Sciatic nerve (tissue), 2 donors: ENCODE data around the gene GGCX. TPM values are rescaled to one million over a fixed set of nuclear protein-coding genes. Genes with fewer than 3 reads are reported as not detected.
"Not testable (repeated sequence)": the region's sequence is repeated elsewhere in the genome, so short reads cannot be mapped to it uniquely, and the experiment has no call there.

ENCODE experiments used
- ATAC-seq: fragments of 200-7000 bp; cut with Tn5 transposase; one replicate; pipeline ENCODE4 v1.9.1; 2020; ENCODE audit warnings: mild to moderate bottlenecking, moderate library complexity
- DNase-seq: peaks from one replicate; pipeline ENCODE4 v3.0.0-alpha.2; 2020; ENCODE audit warnings: low spot score
- intact Hi-C: fragments of 100-400 bp; cut with DNase I; formaldehyde crosslinking; loops from one replicate; pipeline ENCODE4 v1.14.2; 2022
- total RNA-seq: library from RNA; stranded (reverse); fragmentation: NEBNext Ultra II Directional; extraction: Animal tissue kit (Norgen Biotek cat#: 25700); gene quantifications from one replicate; pipeline ENCODE4 v1.2.1, GENCODE V29; 2021
- donor health status: DM: no; HTN: no; CAD: no.
- donor health status: DM: no; HTN: no; CAD: no.

Gene GGCX
- total RNA-seq, 1 donor from 2014 or later = 36.6 TPM

DNA sequence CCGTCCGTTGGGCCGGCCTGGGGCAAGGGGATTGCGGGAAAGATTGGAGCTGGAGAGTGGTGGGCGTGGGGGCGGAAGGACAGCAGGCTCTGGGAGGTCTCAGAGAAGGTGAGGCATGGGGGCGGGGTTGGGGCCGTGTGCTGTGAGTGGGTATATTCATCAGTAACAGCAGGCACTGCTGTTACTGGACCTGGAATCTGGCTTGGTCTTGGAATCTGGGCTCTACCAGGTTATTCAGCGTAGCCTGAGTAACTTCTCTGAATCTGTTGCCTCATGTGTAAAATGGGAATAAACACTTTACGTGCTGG, 34.7 kb upstream of the GGCX start:
- intact Hi-C loops = no loop called here
- ATAC-seq (peak; percentile 1), DNase-seq (no peak)

DNA sequence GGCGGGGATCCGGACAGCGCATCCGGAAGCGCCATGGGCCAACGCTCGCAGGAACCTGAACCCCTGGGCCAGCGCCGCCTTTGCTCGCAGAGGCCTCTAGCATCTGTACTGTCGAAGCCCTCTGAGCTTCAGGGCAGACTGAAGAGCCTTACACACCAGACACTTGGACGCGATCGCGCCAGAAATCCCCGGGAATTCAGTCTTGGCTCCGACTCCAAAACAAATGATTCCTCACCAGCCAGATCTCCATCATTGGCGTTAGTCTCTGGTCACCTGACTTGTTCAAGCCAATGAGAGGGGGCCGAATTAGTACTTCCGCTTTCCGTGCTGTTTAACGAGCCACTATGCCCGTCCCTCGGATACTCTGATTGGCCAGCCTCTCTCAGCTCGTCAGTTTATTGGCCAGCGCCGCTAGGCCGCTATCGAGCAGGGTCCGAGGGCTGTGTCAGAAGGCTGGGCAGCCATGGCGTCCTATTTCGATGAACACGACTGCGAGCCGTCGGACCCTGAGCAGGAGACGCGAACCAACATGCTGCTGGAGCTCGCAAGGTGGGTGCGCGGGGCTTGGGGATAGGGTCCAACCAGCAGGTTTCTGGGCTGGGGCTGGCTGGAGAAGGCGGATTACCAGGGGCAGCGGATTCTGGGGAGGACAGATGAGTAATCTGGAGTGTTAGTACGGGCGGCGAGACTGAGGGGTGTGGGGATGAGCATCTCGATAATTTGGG, 34.2 kb upstream of the GGCX start, which contains the start of gene RNF181:
TSS of gene RNF181 (plus strand) at position 445 of the 725 bp plus-strand sequence. CDS start at position 464, 19 bp downstream.
- DNase-seq (peak; percentile 95), ATAC-seq (peak; percentile 98)
- intact Hi-C loops = no loop called here

DNA sequence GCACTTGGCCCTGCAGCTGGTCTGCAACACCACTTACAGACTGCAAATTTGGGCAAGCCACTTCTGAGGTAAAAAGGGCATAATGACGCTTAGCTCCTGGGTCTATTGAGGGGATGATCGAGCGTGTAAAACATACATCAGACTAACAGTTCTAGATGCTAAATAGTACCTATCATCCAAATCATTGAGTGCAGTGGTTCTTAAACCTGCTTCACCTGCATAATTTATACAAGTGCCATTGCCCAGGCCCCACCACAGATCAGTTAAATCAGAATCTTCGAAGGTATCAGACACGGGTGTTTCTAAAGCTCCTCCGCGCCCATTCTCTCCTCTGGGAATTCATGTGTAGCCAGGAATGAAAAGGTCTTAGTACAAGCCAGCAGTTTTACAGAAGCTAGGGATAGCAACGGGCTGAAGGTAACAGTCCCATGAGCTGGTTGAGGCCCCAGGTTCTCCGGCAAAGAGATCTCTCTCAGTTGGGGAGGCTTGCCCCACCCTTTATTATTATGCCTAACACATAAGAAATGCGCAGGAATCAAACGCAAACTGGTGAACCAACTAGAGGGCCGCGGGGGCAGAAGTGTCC, 33.5 kb upstream of the GGCX start:
- DNase-seq = no peak
- ATAC-seq = no peak
- intact Hi-C loops = no loop called here

DNA sequence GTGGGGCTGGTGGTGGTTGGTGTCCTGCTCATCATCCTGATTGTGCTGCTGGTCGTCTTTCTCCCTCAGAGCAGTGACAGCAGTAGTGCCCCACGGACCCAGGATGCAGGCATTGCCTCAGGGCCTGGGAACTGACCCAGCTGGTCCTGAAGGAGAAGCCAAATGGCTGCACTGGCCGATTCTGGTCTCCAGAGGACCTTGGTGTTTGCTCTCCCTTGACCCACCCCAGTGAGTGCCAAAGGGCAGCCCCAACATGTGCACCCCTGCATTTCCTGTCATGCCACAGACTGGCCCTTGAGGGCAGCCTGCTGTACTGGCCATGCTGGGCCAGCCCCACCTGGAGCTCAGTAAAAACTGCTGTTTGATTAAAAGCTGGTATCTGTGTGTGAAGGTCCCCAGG, 31.7 kb upstream of the GGCX start:
- ATAC-seq (no peak), DNase-seq (no peak)
- intact Hi-C loops = no loop called here

- intact Hi-C loops, ATAC-seq, DNase-seq: not testable (repeated sequence)
These were observed 31.0 kb upstream of the GGCX start for GRCh38 chr2:85592299-85592698.

- ATAC-seq = no peak
- intact Hi-C loops = no loop called here
- no peak for DNase-seq
These were observed 30.3 kb upstream of the GGCX start for GRCh38 chr2:85591563-85591962.

- intact Hi-C loops = no loop called here
- ATAC-seq (no peak), DNase-seq (no peak)
These were observed 29.7 kb upstream of the GGCX start for GRCh38 chr2:85590950-85591349.

GRCh38 chr2:85589982-85590791, 28.9 kb upstream of the GGCX start:
- ATAC-seq (peak; percentile 64), DNase-seq (no peak)
- intact Hi-C loops = no loop called here

- DNase-seq (no peak), ATAC-seq (no peak)
- intact Hi-C loops = no loop called here
These were observed 27.9 kb upstream of the GGCX start for GRCh38 chr2:85589181-85589580.

DNA sequence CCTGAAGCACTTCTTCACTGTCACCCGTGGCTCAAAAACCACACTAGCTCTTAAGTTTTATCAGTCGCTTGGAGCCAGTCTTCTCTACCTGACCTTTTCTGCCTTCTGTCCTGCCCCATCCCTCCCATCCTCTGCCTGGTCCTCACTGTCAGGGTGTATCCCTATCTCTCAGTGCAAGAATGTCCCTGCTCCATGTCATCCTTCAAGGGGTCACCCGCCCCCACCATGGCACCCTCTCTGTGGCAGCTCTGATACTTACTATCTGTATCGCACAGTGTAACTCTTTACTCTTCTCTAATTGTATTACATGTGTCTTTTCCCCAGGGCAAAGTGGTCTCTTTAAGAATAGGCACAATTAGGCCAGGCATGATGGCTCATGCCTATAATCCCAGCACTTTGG, 27.4 kb upstream of the GGCX start:
- ATAC-seq (no peak), DNase-seq (no peak)
- intact Hi-C loops = no loop called here

DNA sequence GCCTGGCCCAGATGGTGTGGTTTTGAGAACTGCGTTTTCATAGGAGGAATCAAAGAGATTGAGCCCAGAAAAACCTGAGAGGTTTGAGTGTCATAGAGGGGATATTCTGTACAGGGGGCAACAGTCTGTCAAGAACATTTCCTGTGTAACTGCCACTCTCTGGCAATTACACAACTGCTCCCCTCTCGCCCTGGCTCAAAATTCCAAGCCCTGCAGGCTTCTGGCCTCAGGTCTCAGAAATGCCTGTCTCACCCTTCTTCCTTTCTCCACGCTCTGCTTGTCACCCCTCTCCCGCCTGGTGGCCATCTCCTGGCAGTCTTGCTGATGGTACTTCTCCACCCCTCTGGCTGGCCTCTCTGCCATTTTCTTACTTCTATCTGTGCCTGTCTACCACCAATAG, 26.9 kb upstream of the GGCX start:
- no peak for ATAC-seq
- intact Hi-C loops = no loop called here
- DNase-seq = no peak

DNA sequence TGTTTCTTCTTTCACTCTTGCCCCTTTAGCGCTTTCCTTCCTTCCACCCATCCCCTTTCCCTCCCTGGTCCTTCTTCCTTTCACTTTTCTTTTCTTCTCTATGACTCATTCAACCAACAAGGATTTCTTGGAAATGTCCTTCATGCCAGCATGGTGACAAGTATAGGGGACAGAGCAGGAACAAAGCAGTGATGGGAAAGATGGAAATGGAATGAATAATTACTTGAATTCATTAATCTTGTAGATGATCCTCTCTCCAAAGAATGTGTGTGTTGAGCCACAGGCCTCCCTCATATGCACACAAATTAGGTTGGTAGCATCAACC, 24.4 kb upstream of the GGCX start:
- intact Hi-C loops = no loop called here
- DNase-seq (no peak), ATAC-seq (peak; percentile 11)

- intact Hi-C loops = no loop called here
- no peak for DNase-seq
- ATAC-seq = peak; percentile 33
These were observed 23.8 kb upstream of the GGCX start for GRCh38 chr2:85584857-85585780.

DNA sequence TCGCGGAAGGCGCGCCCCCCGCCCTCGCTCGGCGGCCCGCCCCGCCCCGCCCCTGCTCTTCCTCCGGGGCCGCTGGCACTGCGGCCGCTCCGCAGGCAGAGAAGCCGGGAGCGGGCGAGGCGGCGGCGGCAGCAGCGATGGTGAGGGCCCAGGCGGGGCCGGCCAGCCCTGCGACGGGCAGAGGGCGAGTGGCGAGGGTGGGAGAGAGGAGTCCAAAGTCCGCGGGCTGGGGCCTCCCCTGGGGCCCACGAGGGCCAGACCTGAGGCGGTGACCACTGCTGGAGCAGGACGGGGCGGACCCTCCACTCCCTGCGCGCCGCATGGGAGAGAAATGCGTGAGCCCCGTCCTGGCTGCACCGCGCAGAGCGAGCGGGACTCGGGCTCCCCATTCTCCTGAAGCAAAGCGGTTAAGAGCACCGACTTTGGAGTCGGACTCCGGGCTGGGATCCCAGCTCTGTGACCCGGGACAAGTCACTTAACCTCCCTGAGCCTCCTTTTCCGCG, 23.1 kb upstream of the GGCX start, which contains the start of gene VAMP5:
TSS of gene VAMP5 (plus strand) at position 78 of the 503 bp plus-strand sequence. CDS start at position 138, 60 bp downstream.
- intact Hi-C loops = no loop called here
- ATAC-seq = peak; percentile 58
- peak; percentile 71 for DNase-seq

GRCh38 chr2:85583667-85584353, 22.5 kb upstream of the GGCX start:
- intact Hi-C loops = no loop called here

GRCh38 chr2:85582492-85582891, 21.2 kb upstream of the GGCX start:
- intact Hi-C loops = no loop called here
- DNase-seq (no peak), ATAC-seq (no peak)

More at GRCh38 chr2:85583667-85584353, 22.5 kb upstream of the GGCX start:
- DNase-seq (no peak), ATAC-seq (no peak)

- DNase-seq = no peak
- intact Hi-C loops = no loop called here
- ATAC-seq = no peak
These were observed 18.9 kb upstream of the GGCX start for GRCh38 chr2:85580206-85580605.

DNA sequence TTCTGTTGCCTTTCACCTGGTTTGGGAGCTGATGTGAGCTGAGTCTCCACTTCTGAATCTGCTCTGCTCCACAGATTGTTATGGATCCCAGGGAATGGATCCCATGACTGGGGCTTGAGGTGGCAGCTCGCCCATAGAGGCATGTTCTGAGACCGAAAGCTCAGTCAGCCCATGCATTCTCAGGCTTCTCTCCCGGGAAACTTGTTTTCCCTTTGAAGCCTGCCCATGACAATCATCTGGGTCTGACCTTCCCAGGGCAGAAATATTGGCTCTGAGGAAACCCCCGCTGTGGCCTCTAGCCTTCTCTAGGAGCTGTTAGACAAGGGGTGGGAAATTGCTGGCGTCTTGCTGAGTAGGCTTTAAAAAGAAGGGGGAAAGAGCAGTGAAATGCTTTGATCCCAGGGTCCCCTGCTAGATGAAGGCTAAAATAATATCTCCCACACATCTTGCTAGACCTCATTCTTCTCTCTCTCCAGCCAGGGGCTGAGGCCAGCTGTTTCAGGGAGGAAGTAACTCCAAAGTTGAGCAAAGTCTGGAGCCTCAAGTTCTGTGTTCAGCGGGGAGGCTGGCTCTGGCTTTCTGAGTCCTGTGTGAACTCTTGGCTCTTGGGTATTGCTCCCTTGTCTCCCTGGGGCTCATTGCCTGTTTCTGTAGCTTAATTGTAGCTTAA, 18.1 kb upstream of the GGCX start:
- intact Hi-C loops = no loop called here
- DNase-seq (no peak), ATAC-seq (peak; percentile 51)
